HCT116 (cell line): ENCODE results near the gene SLC35C1. TPM values are rescaled to one million over a fixed set of nuclear protein-coding genes. Genes with fewer than 3 reads are reported as not detected.

ENCODE experiments used
- ATAC-seq: fragments of 200-7000 bp; cut with Tn5 transposase; 2 replicates; pipeline ENCODE4 v1.9.1; 2020; ENCODE audit warnings: mild to moderate bottlenecking, moderate library complexity
- BruUV-seq: library from RNA; stranded (reverse); fragments of 400-500 nt; replicated peaks from 2 replicates; lab custom pipeline; 2021; lab: Mats Ljungman, UMichigan
- CTCF ChIA-PET: fragments of 300-600 bp; sonication (Branson Sonifier 250); formaldehyde crosslinking; loops from one replicate; lab custom pipeline; 2021; ENCODE audit warnings: antibody characterized with exemption; lab: Charles Lee
- POLR2A ChIA-PET: fragments of 300-600, 350-600 bp; sonication (Branson Sonifier 250); formaldehyde crosslinking; loops from one replicate; lab custom pipeline; 2021; ENCODE audit warnings: antibody characterized with exemption; lab: Charles Lee
- RAD21 ChIA-PET, 2 experiments: fragments of 300-600 bp; sonication (Branson Sonifier 250); formaldehyde crosslinking; loops; one replicate each; lab custom pipeline; 2023; ENCODE audit warnings: low total read pairs in 2 of 2; ENCODE audit not compliant: uncharacterized antibody in 2 of 2, unreplicated experiment in 2 of 2, low non-redundant PET in 1 of 2; lab: Charles Lee
- DNase-seq: peaks from one replicate; pipeline ENCODE4 v3.0.0-alpha.2; 2010; ENCODE audit warnings: low read depth, low spot score
- H2AFZ ChIP-seq: fragments of 200-600 bp; shearing (Covaris generic), sonication (generic); 2 replicates; pipeline ENCODE4 v1.6.1; 2017; ENCODE audit warnings: low read depth, mixed run types, mixed read lengths, antibody characterized with exemption, low read length; ENCODE audit not compliant: poor library complexity, severe bottlenecking
- H3K27ac ChIP-seq: 2 replicates; pipeline ENCODE4 v1.5.1; 2012; ENCODE audit warnings: low read depth, low read length
- H3K27me3 ChIP-seq: fragments of 200-600 bp; sonication (generic); 2 replicates; pipeline ENCODE4 v1.6.1; 2016; ENCODE audit warnings: mixed run types, low read length, mixed read lengths; ENCODE audit not compliant: insufficient read depth
- H3K36me3 ChIP-seq, 2 experiments: fragments of 200-500 bp in 1 of 2; fragments of 200-600 bp in 1 of 2; sonication (Bioruptor generic) in 1 of 2; sonication (generic) in 1 of 2; 2 replicates each; pipeline versions ENCODE4 v1.5.1 to v1.6.1; 2014 to 2016; ENCODE audit warnings: low read length in 2 of 2, inconsistent platforms in 1 of 2, mixed read lengths in 1 of 2, mixed run types in 1 of 2; ENCODE audit not compliant: insufficient read depth in 2 of 2, control insufficient read depth in 1 of 2
- H3K4me1 ChIP-seq, 2 experiments: fragments of 200-600 bp in 1 of 2; sonication (generic) in 1 of 2; 2 replicates each; pipeline versions ENCODE4 v1.5.1 to v1.6.1; 2012 to 2017; ENCODE audit warnings: low read length in 2 of 2, inconsistent platforms in 1 of 2, mild to moderate bottlenecking in 1 of 2, mixed read lengths in 1 of 2, mixed run types in 1 of 2, moderate library complexity in 1 of 2; ENCODE audit not compliant: insufficient read depth in 2 of 2, control insufficient read depth in 1 of 2
- H3K4me2 ChIP-seq: fragments of 200-600 bp; sonication (generic); 2 replicates; pipeline ENCODE4 v1.6.1; 2017; ENCODE audit warnings: mixed run types, low read length, mixed read lengths
- H3K4me3 ChIP-seq, 2 experiments: fragments of 200-600 bp in 1 of 2; sonication (generic) in 1 of 2; replicated peaks in 1 of 2; 2 replicates each; pipeline ENCODE4 v1.5.1; 2011 to 2016; ENCODE audit warnings: low read length in 2 of 2, control low read depth in 1 of 2, low read depth in 1 of 2, mild to moderate bottlenecking in 1 of 2, mixed read lengths in 1 of 2, mixed run types in 1 of 2
- H3K79me2 ChIP-seq: fragments of 200-600 bp; sonication (generic); 2 replicates; pipeline ENCODE4 v1.6.1; 2017; ENCODE audit warnings: mild to moderate bottlenecking, mixed run types, low read length, moderate library complexity, mixed read lengths; ENCODE audit not compliant: insufficient read depth
- H3K9ac ChIP-seq: fragments of 200-600 bp; sonication (generic); 2 replicates; pipeline ENCODE4 v1.6.1; 2016; ENCODE audit warnings: low read length, mixed read lengths
- H3K9me2 ChIP-seq: fragments of 200-600 bp; sonication (generic), shearing (Covaris generic); 2 replicates; pipeline ENCODE4 v1.6.1; 2017; ENCODE audit warnings: mixed run types, mild to moderate bottlenecking, moderate library complexity; ENCODE audit not compliant: insufficient read depth
- H3K9me3 ChIP-seq, 2 experiments: fragments of 200-500 bp in 1 of 2; fragments of 200-600 bp in 1 of 2; sonication (Bioruptor generic) in 1 of 2; sonication (generic) in 1 of 2; 2 replicates each; pipeline ENCODE4 v1.6.1; 2014 to 2017; ENCODE audit warnings: low read length in 2 of 2, mixed read lengths in 2 of 2, inconsistent platforms in 1 of 2, low read depth in 1 of 2, mild to moderate bottlenecking in 1 of 2, mixed run types in 1 of 2, moderate library complexity in 1 of 2; ENCODE audit not compliant: control insufficient read depth in 1 of 2, insufficient read depth in 1 of 2
- H4K20me1 ChIP-seq: fragments of 200-600 bp; sonication (generic), shearing (Covaris generic); 2 replicates; pipeline ENCODE4 v1.6.1; 2017; ENCODE audit warnings: mixed run types, mild to moderate bottlenecking, moderate library complexity; ENCODE audit not compliant: insufficient read depth
- ATF3 ChIP-seq: IDR thresholded peaks from 2 replicates; pipeline ENCODE4 v1.6.1; 2012
- CBX3 ChIP-seq: IDR thresholded peaks from 2 replicates; pipeline ENCODE4 v1.6.1; 2012; ENCODE audit warnings: low read depth
- EGR1 ChIP-seq: IDR thresholded peaks from 2 replicates; pipeline ENCODE4 v1.6.1; 2012; ENCODE audit warnings: low read depth
- EZH2 ChIP-seq: fragments of 200-600 bp; sonication (generic); IDR thresholded peaks from 2 replicates; pipeline ENCODE4 v1.6.1; 2017; ENCODE audit warnings: antibody characterized with exemption, mixed run types
- EZH2phosphoT487 ChIP-seq: fragments of 200-600 bp; IDR thresholded peaks from 2 replicates; pipeline ENCODE4 v1.6.1; 2018; ENCODE audit warnings: antibody characterized with exemption, borderline replicate concordance
- FOSL1 ChIP-seq: IDR thresholded peaks from 2 replicates; pipeline ENCODE4 v1.6.1; 2012; ENCODE audit warnings: low read depth
- JUND ChIP-seq: IDR thresholded peaks from 2 replicates; pipeline ENCODE4 v1.6.1; 2012
- MAX ChIP-seq: IDR thresholded peaks from 2 replicates; pipeline ENCODE4 v1.6.1; 2012
- POLR2AphosphoS5 ChIP-seq: IDR thresholded peaks from 2 replicates; pipeline ENCODE4 v1.6.1; 2011; ENCODE audit warnings: mild to moderate bottlenecking, low read depth, low read length, moderate library complexity
- RAD21 ChIP-seq: IDR thresholded peaks from 2 replicates; pipeline ENCODE4 v1.6.1; 2012; ENCODE audit warnings: low read depth, mild to moderate bottlenecking
- SIN3A ChIP-seq: IDR thresholded peaks from 2 replicates; pipeline ENCODE4 v1.6.1; 2012; ENCODE audit warnings: low read depth
- SP1 ChIP-seq: IDR thresholded peaks from 2 replicates; pipeline ENCODE4 v1.6.1; 2012; ENCODE audit warnings: low read depth
- SRF ChIP-seq: IDR thresholded peaks from 2 replicates; pipeline ENCODE4 v1.6.1; 2012; ENCODE audit warnings: low read depth
- TCF7L2 ChIP-seq: IDR thresholded peaks from 2 replicates; pipeline ENCODE4 v1.7.0; 2011; ENCODE audit warnings: borderline replicate concordance, inconsistent platforms; ENCODE audit not compliant: insufficient read depth, insufficient read length; ENCODE audit errors: extremely low read depth
- YY1 ChIP-seq: IDR thresholded peaks from 2 replicates; pipeline ENCODE4 v1.6.1; 2011; ENCODE audit warnings: low read length, low read depth, moderate library complexity, mild to moderate bottlenecking; ENCODE audit not compliant: insufficient replicate concordance; ENCODE audit errors: extremely low read depth
- ZBTB33 ChIP-seq: IDR thresholded peaks from 2 replicates; pipeline ENCODE4 v1.6.1; 2011; ENCODE audit warnings: mild to moderate bottlenecking, low read length, moderate library complexity; ENCODE audit not compliant: insufficient replicate concordance; ENCODE audit errors: extremely low read depth
- ZFX ChIP-seq: fragments of 450-650 bp; IDR thresholded peaks from 2 replicates; pipeline ENCODE4 v1.6.1; 2017
- ZNF274 ChIP-seq: fragments of 200-500 bp; sonication (Bioruptor generic); IDR thresholded peaks from 2 replicates; pipeline ENCODE4 v1.6.1; 2014; ENCODE audit warnings: mild to moderate bottlenecking, low read depth, low read length, inconsistent platforms
- intact Hi-C: fragments of 100-400 bp; cut with micrococcal nuclease; formaldehyde crosslinking; loops from 2 replicates; pipeline ENCODE4 v1.10.0; 2022
- total RNA-seq: library from RNA; stranded (reverse); gene quantifications from one replicate; pipeline ENCODE4 v1.2.1, GENCODE V29; 2021; ENCODE audit not compliant: unreplicated experiment
- TF ChIP-seq, protein P1 (sequence below): IDR thresholded peaks from 2 replicates; pipeline ENCODE4 v1.6.1; 2012; ENCODE audit warnings: low read depth

The SLC35C1 gene
- total RNA-seq, 1 experiment from 2014 or later: 18.2 TPM

GRCh38 chr11:45756384-45757010 is 48.5 kb upstream of the SLC35C1 start:
- intact Hi-C loops: no loop called here
- H3K4me3 ChIP-seq: no peak overlapping the region
- H3K9me2 ChIP-seq: no peaks in the 10 kb centered on the region
- H3K9ac ChIP-seq: no peak overlapping the region
- CTCF ChIA-PET: no interaction called here
- RAD21 ChIA-PET: no interaction called here
- DNase-seq (no peak), ATAC-seq (no peak)
- no peaks in the 10 kb centered on the region for H3K79me2 ChIP-seq
- H3K4me1 ChIP-seq: no peaks in the 10 kb centered on the region
- no peak overlapping the region for H2AFZ ChIP-seq
- no peaks in the 10 kb centered on the region for H3K9me3 ChIP-seq
- no peaks in the 10 kb centered on the region for H3K36me3 ChIP-seq
- H3K27ac ChIP-seq: no peak overlapping the region
- H3K27me3 ChIP-seq: peaks cover 4% of the 10 kb centered on the region; the same call in 1 of the 2 replicates
- POLR2A ChIA-PET: no interaction called here
- H4K20me1 ChIP-seq: no peaks in the 10 kb centered on the region
- no TSS peak for BruUV-seq
- H3K4me2 ChIP-seq: no peak overlapping the region
- no peak for TF ChIP-seq YY1
- no peak for TF ChIP-seq ATF3
- TF ChIP-seq SP1: no peak
- TF ChIP-seq, protein P1, sequence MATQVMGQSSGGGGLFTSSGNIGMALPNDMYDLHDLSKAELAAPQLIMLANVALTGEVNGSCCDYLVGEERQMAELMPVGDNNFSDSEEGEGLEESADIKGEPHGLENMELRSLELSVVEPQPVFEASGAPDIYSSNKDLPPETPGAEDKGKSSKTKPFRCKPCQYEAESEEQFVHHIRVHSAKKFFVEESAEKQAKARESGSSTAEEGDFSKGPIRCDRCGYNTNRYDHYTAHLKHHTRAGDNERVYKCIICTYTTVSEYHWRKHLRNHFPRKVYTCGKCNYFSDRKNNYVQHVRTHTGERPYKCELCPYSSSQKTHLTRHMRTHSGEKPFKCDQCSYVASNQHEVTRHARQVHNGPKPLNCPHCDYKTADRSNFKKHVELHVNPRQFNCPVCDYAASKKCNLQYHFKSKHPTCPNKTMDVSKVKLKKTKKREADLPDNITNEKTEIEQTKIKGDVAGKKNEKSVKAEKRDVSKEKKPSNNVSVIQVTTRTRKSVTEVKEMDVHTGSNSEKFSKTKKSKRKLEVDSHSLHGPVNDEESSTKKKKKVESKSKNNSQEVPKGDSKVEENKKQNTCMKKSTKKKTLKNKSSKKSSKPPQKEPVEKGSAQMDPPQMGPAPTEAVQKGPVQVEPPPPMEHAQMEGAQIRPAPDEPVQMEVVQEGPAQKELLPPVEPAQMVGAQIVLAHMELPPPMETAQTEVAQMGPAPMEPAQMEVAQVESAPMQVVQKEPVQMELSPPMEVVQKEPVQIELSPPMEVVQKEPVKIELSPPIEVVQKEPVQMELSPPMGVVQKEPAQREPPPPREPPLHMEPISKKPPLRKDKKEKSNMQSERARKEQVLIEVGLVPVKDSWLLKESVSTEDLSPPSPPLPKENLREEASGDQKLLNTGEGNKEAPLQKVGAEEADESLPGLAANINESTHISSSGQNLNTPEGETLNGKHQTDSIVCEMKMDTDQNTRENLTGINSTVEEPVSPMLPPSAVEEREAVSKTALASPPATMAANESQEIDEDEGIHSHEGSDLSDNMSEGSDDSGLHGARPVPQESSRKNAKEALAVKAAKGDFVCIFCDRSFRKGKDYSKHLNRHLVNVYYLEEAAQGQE: no peak
- TF ChIP-seq MAX: no peak
- no peak for TF ChIP-seq JUND
- TF ChIP-seq TCF7L2: no peak
- no peak for TF ChIP-seq SIN3A
- TF ChIP-seq EZH2: no peak
- TF ChIP-seq EZH2phosphoT487: no peak
- TF ChIP-seq EGR1: no peak
- TF ChIP-seq ZBTB33: no peak
- TF ChIP-seq RAD21: no peak
- TF ChIP-seq ZFX: no peak
- TF ChIP-seq SRF: no peak
- no peak for TF ChIP-seq ZNF274
- TF ChIP-seq FOSL1: no peak
- no peak for TF ChIP-seq CBX3
- TF ChIP-seq POLR2AphosphoS5: no peak
